ENCODE data around the gene CAPN15.

The CAPN15 gene

GRCh38 chr16:557463-558297 is 30.2 kb downstream of the CAPN15 start:
- FAIRE-seq, result no peak
- TF ChIP-seq CTCF (IDR thresholded peaks at IDR 0.05; ENCODE audit: insufficient read depth, missing control alignments), result no peak
- DNase-seq (ENCODE audit: insufficient read length, low spot score), result no peak

- DNase-seq (ENCODE audit: insufficient read length, low spot score), result no peak
These were observed 30.9 kb downstream of the CAPN15 start for GRCh38 chr16:558298-559020.

GRCh38 chr16:559021-559380 is 31.5 kb downstream of the CAPN15 start:
- no peak for TF ChIP-seq CTCF (IDR thresholded peaks at IDR 0.05; ENCODE audit: insufficient read depth, missing control alignments)
- no peak for DNase-seq (ENCODE audit: insufficient read length, low spot score)
- no peak for FAIRE-seq

More at GRCh38 chr16:558298-559020, 30.9 kb downstream of the CAPN15 start:
- TF ChIP-seq CTCF (IDR thresholded peaks at IDR 0.05; ENCODE audit: insufficient read depth, missing control alignments), result no peak
- FAIRE-seq, result no peak

- no peak for DNase-seq (ENCODE audit: insufficient read length, low spot score)
- TF ChIP-seq CTCF (IDR thresholded peaks at IDR 0.05; ENCODE audit: insufficient read depth, missing control alignments), result no peak
- no peak for FAIRE-seq
These were observed 32.1 kb downstream of the CAPN15 start for GRCh38 chr16:559411-560203.

GRCh38 chr16:560204-560700 is 32.7 kb downstream of the CAPN15 start, which contains the start of gene PRR35:
Gene PRR35, plus strand, starts transcription at chr16:560394. Its CDS starts 2,901 bp downstream, at chr16:563295.
- DNase-seq (ENCODE audit: insufficient read length, low spot score), result no peak
- no peak for FAIRE-seq
- no peak for TF ChIP-seq CTCF (IDR thresholded peaks at IDR 0.05; ENCODE audit: insufficient read depth, missing control alignments)

GRCh38 chr16:560701-561412 is 33.3 kb downstream of the CAPN15 start:
- no peak for DNase-seq (ENCODE audit: insufficient read length, low spot score)
- no peak for FAIRE-seq
- TF ChIP-seq CTCF (IDR thresholded peaks at IDR 0.05; ENCODE audit: insufficient read depth, missing control alignments), result no peak

Measured in D721Med (cell line).